HG02840 (cell line): ENCODE data around the gene VPS72.
A peak's percentile ranks its signal among the peaks of the same experiment; 100 is the strongest.
"Not testable (repeated sequence)": the region's sequence is repeated elsewhere in the genome, so short reads cannot be mapped to it uniquely, and the experiment has no call there.

ENCODE experiments used
- ATAC-seq: cut with Tn5 transposase; IDR thresholded peaks from one replicate; pipeline ENCODE4 v1.9.1; 2021; ENCODE audit warnings: mild to moderate bottlenecking, moderate library complexity, moderate number of reproducible peaks; ENCODE audit not compliant: unreplicated experiment, low FRiP score

Gene VPS72

DNA sequence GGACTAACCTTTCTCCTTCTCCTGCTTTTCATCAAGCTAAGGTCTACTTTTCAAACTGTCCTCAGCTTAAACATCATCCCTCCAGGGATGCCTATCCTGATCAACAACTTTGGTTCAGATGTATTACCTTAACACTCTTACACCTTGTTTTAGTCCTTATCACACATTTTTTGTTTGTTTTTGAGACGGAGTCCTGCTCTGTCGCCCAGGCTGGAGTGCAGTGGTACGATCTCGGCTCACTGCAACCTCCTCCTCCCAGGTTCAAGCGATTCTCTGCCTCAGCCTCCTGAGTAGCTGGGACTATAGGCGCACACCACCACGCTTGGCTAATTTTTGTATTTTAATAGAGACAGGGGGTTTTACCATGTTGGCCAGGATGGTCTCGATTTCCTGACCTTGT, 1.3 kb downstream of the VPS72 start:
- ATAC-seq: not testable (repeated sequence)

GRCh38 chr1:151187205-151187604, 2.8 kb downstream of the VPS72 start:
- no peak for ATAC-seq

GRCh38 chr1:151184211-151184610, 5.8 kb downstream of the VPS72 start:
- ATAC-seq: no peak

- no peak for ATAC-seq
These were observed 13.4 kb downstream of the VPS72 start for GRCh38 chr1:151176514-151177045.

GRCh38 chr1:151175863-151176262, 14.1 kb downstream of the VPS72 start, which contains the start of gene TMOD4:
Gene TMOD4, minus strand, starts transcription at chr1:151175981. Its CDS starts 1,106 bp downstream, at chr1:151174875.
- no peak for ATAC-seq

DNA sequence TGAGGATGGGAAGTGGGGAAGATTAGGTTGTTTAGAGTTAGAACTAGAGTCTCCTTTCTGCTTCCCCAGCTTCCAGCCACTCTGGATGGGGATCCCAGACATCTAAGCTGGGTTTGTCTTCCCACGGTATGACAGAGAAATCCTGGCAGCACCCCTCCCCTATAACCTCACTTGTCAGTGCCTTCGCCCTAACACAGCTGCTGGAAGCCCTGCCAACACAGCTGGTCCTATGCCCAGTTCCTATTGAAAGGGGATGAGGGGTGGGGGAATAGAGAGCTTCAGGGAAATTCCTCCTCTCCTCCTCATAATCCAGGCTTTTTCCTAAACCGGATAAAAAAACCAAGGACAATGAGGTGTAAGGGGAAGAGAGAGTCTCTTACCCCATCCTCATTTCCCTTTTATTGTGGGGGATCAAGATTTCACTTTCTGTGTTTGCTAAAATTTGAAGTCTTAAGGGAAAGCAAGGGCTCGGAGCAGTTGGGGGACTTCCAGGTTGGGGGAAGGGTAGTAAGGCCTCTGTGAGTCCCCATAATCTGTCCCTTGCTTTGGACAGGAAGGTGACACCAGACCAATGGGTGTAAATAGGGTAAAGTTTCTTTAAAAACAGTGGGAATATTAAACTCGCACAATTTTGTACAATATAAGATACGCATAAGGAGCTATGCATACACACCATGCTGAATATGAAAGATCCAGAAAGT, 14.8 kb downstream of the VPS72 start:
- ATAC-seq: no peak

DNA sequence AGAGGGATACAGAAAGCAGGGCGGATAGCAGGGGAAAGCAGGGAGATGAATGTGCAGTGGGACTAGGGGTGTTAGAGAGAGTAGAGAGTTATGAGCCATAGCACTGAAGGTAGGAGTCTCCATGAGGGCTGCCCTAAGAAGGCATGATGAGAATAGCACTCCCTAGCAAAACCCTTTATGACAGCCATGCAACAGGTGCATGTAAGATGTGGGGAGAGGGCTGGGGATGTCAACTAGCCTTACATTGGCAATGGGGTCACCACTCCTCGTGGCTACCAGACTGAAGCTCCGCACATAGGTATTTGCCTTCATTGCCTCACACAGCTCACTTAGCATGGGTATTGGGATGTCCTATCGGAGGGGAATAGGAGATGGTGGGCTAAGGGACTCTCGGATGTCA, 18.8 kb downstream of the VPS72 start:
- ATAC-seq: no peak

DNA sequence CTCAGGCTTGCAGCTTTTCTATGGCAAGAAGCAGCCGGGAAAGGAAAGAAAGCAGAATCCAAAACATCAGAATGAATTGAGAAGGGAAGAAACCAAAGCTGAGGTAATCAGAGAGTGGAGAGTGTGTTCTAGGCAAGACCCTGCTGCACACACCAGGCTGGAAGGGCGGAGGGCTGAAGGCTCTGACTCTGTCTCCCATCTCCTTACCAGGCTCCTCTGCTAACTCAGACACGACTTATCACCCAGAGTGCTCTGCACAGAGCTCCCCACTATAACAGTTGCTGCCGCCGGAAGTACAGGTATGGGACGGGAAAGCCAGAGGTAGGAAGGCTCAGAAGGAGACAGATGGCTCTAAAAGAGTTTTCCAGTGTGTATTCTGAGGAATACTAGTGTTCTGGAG, 22.9 kb downstream of the VPS72 start:
- no peak for ATAC-seq

DNA sequence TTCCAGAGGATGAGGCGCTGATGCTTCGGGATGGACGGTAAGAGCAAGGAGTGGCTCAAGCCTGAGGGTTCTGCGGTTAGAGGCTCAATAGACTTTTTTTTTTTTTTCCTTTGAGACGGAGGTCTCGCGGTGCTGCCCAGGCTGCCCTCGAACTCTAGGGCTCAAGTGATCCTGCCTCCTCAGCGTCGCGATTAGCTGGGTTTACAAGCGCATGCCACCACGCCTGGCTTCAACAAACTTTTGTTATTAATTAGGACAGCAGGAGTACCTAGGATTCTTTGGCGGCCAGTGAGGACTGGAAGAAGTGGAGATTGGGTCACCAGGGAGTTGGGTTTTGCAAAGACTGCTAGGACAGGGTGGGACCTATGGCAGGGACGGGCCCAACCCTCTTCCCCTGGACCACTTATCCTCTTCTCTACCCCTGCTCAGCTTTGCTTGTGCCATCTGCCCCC, 23.5 kb downstream of the VPS72 start:
- ATAC-seq: no peak

- ATAC-seq: peak; percentile 86
These were observed 24.1 kb downstream of the VPS72 start, which contains the start of the genes LYSMD1 and SCNM1 for GRCh38 chr1:151165738-151166504. Gene LYSMD1, minus strand, starts transcription at chr1:151165902. Its CDS starts 644 bp downstream, at chr1:151165258. Gene SCNM1, plus strand, starts transcription at chr1:151166144. Its CDS starts 9 bp downstream, at chr1:151166153.

GRCh38 chr1:151165281-151165737, 24.7 kb downstream of the VPS72 start:
- ATAC-seq: no peak

GRCh38 chr1:151164732-151165280, 25.2 kb downstream of the VPS72 start:
- ATAC-seq: no peak

- ATAC-seq: no peak
These were observed 30.6 kb downstream of the VPS72 start for GRCh38 chr1:151159373-151159772.

GRCh38 chr1:151158751-151159251, 31.2 kb downstream of the VPS72 start:
- ATAC-seq: no peak

DNA sequence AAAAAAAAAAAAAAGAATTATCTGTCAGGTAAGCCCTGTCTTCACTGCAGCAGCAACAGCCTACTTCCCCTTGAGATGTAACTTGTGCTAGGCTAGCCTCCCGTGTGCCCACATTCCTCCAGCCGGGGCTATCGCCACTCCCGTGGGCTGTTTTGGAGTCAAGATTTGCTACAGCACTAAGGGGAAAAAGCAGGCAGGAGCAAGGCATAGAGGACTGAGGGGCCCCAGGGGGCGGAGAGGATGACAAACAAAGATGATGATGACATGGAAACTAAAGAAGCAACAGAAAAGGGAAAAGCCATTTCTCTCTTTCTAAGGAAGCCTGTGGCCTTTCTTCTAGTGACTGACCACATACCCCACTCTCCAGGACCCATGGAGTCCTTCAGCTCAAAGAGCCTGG, 31.7 kb downstream of the VPS72 start:
- no peak for ATAC-seq

DNA sequence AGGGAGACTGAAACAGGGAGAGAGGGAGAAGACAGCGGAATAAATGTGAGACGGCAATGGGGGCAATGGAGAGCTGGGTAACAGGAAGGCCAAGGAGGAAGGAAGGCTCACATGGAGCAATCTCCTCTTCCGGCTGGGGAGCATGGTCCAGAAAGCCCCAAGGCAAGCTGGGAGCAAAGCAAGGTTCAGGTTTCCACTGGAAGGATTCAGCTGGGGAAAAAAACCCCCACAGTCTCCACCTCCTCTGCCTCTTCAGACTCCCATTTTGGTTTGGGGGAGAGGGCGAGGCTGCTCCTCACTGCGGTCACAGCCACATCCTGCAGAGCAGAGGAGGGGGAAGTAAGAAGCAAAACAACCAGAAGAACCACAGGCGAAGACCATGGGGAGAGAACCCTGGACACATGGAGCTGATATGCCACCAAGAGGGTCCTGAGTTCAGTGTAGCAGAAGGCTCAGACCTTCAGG, 32.9 kb downstream of the VPS72 start:
- no peak for ATAC-seq

DNA sequence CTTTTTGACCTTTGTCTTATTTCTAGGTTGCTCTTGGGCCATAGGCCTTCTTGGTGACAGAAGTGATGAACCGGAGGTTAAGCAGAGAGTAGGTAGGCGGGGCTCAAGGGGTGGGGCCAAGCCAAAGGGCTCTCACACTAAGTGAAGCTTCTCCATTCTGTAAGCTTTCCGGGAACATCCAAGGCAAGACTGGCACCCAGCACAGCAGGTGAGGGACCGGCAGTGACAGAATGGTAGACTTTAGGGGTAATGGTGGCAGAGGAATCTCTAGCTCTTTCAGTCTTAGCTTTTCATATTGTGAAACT, 33.5 kb downstream of the VPS72 start, which contains the start of gene TNFAIP8L2:
TSS of gene TNFAIP8L2 (plus strand) at position 135 of the 305 bp plus-strand sequence. CDS start 2,049 bp downstream, outside the sequence.
- no peak for ATAC-seq

- no peak for ATAC-seq
These were observed 42.3 kb downstream of the VPS72 start for GRCh38 chr1:151147665-151148064.

- no peak for ATAC-seq
These were observed 42.9 kb downstream of the VPS72 start for GRCh38 chr1:151147132-151147503.

DNA sequence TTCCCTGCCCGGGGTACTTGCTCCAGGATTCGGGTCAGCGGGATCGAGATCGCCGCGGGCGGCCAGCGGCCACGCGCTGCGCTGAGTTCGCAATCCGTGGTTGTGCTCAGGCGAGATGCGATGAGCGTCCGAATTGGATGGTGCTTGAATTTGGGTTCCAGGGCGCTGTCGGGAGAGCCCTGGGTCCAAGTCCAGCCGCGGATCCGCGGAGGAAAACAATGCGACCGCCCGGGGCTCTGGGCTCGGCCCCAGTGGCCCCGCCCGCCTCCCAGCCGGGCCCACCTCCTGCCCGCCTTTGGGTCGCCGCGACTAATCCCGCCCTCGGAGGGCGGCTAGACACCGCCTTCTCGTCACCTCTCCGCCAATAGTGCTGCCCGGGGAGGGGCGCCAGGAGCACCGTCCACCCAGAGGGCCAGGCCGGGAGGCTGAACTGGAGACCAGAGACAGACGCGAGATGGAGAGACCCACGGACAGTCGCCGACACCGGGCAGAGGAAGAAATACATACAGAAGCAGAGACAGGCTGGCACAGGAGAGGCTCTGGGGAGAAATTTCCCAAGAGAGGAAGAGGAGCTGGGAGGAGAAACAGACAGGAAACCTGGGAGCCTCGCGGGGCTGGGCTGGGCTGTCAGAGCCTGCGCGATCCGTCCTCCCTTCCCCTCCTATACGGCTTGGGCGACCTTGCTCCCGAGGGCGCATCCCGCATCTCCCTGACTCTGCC, 43.4 kb downstream of the VPS72 start, which contains the start of gene SEMA6C:
TSS of gene SEMA6C (minus strand) at position 220 of the 720 bp plus-strand sequence. CDS start 4,010 bp downstream, outside the sequence.
- peak; percentile 96 for ATAC-seq
